GM18520 (cell line): Measurements from ENCODE around the gene TNFRSF8.
"Not testable (repeated sequence)": the region's sequence is repeated elsewhere in the genome, so short reads cannot be mapped to it uniquely, and the experiment has no call there.

Experiments
- ATAC-seq: cut with Tn5 transposase; IDR thresholded peaks from one replicate; pipeline ENCODE4 v1.9.1; 2021; ENCODE audit not compliant: unreplicated experiment

TNFRSF8 gene

GRCh38 chr1:12063141-12064072 is at the start of gene TNFRSF8:
Gene TNFRSF8 (plus strand): TSS chr1:12063303. CDS start chr1:12063599, 296 bp downstream.
- no peak for ATAC-seq

DNA sequence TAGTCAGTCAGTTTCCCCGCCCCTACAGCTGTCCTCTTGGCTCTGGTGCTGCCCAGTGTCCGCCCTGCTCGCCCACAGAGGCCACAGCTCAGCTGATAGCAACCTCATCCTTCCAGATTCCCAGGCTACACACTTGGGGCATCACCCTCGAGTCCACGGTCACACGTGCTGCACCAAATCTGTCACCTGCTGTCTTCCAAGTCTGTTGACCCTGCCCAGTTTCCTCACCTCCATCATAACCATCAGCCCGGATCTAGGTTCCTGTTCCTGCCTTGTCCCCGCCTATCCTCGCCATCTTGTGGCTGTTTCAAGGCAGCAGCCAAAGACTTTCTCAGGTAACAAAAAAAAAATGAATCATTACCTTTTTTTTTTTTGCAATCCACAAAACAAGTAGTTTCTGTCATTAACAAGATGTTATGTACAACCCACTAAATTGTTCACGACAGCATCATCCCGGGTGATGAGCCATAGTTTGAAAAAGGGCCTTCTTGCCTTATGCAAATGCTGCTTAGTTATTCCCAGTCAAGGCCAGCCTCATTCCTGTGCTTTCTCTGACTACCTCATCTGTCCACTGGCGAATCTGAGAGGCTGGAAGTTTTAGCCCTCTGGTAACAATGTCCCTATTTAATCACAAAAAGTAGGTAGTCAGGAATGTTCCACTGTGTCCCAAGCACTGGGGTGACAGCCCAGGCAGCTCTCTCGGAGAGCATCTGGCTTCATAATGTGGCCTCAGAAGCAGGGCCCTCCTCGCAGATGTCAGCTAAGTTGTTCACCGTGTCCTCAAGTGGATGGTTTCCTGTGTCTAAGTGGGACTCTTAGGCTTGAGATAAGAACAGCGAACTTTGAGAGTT is 48.7 kb upstream of the TNFRSF8 start:
- ATAC-seq = no peak

DNA sequence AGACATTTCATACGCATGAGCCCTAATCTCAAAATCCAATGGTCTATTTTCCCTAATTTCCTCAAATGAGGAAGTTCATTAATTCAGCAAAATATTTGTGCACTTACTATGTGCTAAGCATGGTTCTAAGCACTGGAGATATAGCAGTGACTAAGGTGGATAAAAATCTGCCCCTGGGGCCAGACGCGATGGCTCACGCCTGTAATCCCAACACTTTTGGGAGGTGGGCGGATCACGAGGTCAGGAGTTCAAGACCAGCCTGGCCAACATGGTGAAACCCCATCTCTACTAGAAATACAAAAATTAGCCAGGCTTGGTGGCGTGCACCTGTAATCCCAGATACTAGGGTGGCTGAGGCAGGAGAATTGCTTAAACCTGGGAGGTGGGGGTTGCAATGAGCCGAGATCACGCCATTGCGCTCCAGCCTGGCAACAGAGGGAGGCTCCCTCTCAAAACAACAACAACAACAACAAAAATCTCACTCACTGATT is 48.1 kb upstream of the TNFRSF8 start:
- ATAC-seq = no peak

- no peak for ATAC-seq
These were observed 47.6 kb upstream of the TNFRSF8 start for GRCh38 chr1:12015499-12015898.

DNA sequence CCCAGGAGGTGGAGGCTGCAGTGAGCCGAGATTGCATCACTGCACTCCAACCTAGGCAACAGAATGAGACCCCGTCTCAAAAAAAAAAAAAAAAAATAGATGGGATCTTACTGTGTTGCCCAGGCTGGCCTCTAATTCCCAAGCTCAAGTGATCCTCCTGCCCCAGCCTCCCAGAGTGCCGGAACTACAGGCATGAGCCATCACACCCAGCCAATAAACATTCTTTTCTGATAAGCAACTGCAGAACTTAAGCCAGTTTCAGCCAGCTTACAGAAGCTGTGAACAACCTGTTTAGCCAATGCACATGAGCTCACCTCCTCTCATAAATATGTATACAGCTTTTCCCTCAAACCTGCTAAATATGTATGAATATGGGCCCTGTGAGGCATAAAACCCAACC is 46.9 kb upstream of the TNFRSF8 start:
- no peak for ATAC-seq

GRCh38 chr1:12019858-12020509 is 43.1 kb upstream of the TNFRSF8 start:
- ATAC-seq = no peak

- ATAC-seq = no peak
These were observed 41.5 kb upstream of the TNFRSF8 start for GRCh38 chr1:12021616-12022015.

- no peak for ATAC-seq
These were observed 41.1 kb upstream of the TNFRSF8 start for GRCh38 chr1:12022036-12022435.

DNA sequence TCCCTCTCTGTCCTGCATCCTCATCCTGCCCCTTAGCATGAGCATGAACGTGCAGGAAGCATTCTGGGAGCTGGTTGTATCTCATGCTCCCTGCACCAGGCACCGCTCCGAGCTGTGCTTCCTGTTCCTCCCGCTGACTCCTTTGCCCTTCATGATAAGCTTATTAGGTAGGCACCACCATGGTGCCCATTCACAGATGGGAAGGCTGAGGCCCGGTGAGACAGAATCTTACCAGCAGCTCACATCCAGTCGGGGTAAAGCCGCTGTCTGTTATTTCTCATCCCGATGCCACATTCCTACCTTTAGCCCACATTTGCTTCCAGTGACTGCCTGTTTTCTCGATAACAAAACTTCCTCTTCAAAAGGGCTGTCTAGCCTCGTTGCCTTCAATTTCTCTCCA is 36.5 kb upstream of the TNFRSF8 start:
- no peak for ATAC-seq

DNA sequence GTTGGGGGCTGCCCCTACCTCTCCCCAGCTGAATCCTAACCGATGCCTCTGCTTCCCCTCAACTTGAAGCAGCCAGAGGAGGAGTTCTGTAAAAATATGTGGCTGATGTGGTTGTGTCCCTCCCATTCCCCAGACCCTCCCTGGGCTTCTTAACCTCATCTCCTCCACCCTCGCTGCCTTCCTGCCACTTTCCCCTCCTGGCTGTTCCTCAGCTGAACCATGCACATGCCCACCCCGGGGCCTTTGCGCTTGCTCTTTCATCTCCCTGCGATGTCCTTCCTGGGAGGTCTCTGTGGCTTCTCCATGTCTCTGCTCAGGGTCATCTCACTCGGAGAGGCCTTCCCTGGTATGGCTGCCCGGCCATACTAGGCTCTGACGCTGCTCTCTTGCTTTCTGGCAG is 34.9 kb upstream of the TNFRSF8 start:
- no peak for ATAC-seq

- ATAC-seq = no peak
These were observed 34.1 kb upstream of the TNFRSF8 start for GRCh38 chr1:12028957-12029511.

DNA sequence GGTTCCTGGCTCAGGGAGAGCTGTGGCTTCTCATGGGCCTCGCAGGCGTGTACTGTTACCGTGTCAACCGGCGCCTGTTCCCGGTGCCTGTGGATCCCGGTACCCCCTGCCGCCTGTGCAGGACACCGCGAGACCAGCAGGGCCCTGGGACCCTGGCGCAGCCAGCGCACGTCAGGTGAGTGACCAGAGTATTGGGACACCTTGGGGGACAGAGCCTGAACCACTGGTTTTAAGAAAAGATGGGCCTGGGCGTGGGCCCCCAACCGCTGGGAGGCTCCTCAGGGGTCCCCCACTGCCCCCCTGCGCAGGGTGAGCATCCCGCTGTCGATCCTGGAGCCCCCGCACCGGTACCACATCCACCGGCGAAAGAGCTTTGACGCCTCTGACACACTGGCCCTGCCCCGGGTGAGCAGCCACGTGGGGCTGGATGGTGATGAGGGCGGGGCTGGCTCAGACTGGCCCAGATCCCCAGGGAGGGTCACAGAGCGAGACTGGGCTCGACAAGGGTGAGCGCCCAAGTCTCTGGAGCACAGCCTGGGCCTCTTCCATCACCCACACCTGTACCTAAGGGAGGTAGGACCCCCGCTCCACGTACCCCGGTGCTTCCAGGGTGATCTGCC is 33.3 kb upstream of the TNFRSF8 start:
- no peak for ATAC-seq

DNA sequence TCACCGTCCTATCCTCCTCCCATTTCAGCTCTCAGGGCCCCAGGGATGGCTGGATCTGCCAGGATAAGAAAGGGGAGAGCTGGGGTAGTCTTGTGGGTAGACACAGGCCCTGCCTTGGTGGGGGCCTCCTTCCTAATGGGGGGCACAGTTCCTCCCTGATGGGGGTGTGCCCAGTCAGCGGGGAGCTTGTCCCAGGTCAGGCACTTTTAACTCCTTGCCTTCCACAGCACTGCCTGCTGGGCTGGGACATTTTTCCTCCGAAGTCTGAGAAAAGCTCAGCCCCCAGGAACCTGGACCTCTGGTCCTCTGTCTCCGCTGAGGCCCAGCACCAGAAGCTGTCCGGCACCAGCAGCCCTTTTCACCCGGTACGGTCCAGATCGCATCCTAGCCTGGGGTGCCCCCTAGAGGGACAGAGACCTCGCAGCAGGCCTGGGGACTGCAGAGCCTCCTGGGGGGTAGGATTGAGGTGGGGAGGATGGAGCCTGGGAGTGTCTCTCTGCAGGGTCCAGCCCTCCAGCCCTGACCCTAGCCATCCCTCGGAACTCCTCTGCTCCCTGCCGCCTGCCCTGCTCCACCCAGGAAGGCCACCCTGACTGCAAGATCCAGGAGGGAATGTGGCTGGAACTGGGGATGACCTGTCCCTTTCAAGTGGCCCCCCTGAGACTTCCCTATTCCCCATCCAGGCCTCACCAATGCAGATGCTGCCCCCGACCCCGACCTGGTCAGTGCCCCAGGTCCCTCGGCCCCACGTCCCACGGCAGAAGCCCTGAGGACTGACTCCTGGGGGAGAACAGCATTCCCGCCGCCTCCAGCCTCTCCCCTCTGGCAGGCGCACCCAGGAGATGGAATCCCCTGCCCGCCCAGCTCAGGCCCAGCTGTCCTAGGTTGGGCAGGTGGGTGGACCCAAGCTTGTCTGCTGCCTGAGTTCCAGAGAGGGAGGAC is 31.8 kb upstream of the TNFRSF8 start:
- ATAC-seq = no peak

DNA sequence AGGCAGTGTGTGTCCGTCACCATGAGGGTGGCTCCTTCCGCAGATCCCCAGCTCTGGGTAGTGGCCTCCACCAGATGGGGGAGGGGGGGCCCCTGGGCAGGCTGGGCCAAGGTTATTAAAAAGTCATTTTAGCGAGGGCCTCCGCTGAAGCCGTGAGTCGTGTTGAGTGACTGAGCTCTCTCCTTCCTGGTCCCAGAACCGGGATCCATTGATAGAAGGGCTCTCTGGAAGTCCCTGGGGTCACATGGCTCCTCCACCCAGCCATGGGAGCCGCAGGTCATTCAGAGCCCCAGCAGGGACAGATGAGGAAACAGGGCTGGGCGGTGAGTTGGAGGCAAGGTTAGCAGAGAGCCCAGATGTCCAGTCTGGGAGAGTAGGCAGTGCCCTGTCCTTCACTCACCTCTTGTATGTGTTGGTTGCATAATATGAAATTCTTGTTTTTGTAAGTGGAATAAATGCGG is 30.9 kb upstream of the TNFRSF8 start:
- ATAC-seq = no peak

DNA sequence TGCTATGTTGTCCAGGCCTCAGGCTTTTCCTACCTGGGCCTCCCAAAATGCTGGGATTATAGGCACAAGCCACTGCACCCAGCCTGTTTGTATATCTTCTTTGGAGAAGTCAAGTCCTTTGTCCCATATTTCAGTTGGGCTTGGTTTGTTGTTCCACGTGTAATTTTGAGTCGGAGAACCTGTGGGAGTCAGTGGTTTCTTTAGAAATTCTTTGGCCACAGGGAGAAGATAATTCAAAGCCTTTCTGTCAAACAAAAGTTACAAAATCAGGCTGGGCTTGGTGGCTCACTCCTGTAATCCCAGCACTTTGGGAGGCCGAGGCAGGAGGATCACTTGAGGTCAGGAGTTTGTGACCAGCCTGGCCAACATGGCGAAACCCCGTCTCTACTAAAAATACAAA is 29.7 kb upstream of the TNFRSF8 start:
- ATAC-seq = not testable (repeated sequence)

DNA sequence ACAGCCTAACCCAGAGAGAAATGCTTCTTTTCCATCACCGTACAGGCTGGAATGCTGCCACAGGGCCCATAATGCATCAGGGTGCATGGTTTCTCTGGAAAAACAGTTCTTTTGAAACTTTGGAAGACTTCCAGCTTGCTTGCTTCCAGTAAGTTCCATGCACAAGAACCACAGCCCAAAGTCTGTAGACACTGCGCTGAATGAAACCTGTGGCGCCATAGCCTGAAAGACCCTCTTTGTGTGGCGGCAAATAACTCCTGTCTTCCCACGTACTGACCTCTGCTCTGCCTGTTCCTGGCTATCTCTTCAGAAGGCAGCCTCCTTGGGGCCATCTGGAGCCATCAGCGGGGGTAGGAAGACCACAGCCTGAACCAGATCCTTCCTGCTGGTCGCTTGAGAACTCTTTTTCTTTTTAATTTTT is 28.7 kb upstream of the TNFRSF8 start:
- ATAC-seq = no peak

DNA sequence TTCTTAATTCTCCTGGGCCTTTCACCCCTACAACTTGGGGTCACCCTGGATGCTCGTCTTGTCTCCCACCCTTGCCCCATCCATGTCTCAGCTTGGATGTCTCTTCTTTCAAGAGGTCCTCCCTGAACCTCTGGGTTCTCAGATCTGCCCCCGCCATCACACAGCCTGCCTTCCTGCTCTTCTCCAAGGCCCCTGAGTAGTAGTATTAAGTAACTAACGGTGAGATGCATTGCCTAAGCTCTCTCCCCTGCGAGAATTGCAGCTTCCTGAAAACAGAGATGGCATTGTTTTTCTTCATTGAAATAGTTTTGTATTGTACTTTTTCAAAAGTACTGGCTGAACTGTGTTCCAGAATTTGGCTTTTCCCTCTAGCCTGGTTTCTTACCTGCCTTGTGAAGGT is 27.8 kb upstream of the TNFRSF8 start:
- no peak for ATAC-seq

- no peak for ATAC-seq
These were observed 25.4 kb upstream of the TNFRSF8 start for GRCh38 chr1:12037486-12038355.
